ENCODE data around the gene HYKK.

- TF ChIP-seq YY1 (IDR thresholded peaks at IDR 0.05; ENCODE audit: insufficient read depth, insufficient read length) (no peak), ZNF274 (IDR thresholded peaks at IDR 0.05; ENCODE audit: low read depth, low read length) (no peak), SUZ12 (IDR thresholded peaks at IDR 0.05; ENCODE audit: extremely low read depth, insufficient read depth, insufficient read length) (no peak)
Observed at GRCh38 chr15:78565951-78566774, 58.8 kb downstream of the HYKK start.

Measured in NT2/D1 (cell line).